Activated T-helper 1 cell treated with anti-CD3 and anti-CD28 coated beads, Interleukin-12 subunit alpha, Interleukin-12 subunit beta, Interleukin-2, Interleukin-4 antibody, amounts not matched to agents 30 ng/mL and 10 ng/mL and 1 ng/mL, durations not matched to agents 14 hours and 24 hours and 36 hours (primary cell): ENCODE measurements around the gene STK11IP. TPM values are rescaled to one million over a fixed set of nuclear protein-coding genes. Genes with fewer than 3 reads are reported as not detected.
"Not testable (repeated sequence)": the region's sequence is repeated elsewhere in the genome, so short reads cannot be mapped to it uniquely, and the experiment has no call there.

Experiments
- DNase-seq: peaks from one replicate; pipeline ENCODE4 v3.0.0; 2021; ENCODE audit warnings: low spot score
- H3K27ac Mint-ChIP-seq: one replicate; pipeline ENCODE4 v1.8.0; 2021; ENCODE audit warnings: mild to moderate bottlenecking, mixed read lengths
- H3K27me3 Mint-ChIP-seq: one replicate; pipeline ENCODE4 v1.8.0; 2022; ENCODE audit warnings: mild to moderate bottlenecking, moderate library complexity, mixed read lengths; ENCODE audit not compliant: insufficient read depth
- H3K36me3 Mint-ChIP-seq: one replicate; pipeline ENCODE4 v1.8.0; 2021; ENCODE audit warnings: low read depth, mixed read lengths
- H3K4me1 Mint-ChIP-seq: one replicate; pipeline ENCODE4 v1.8.0; 2021; ENCODE audit warnings: low read depth, mixed read lengths
- H3K4me3 Mint-ChIP-seq: one replicate; pipeline ENCODE4 v1.8.0; 2021; ENCODE audit warnings: mild to moderate bottlenecking, moderate library complexity, mixed read lengths
- H3K9me3 Mint-ChIP-seq: one replicate; pipeline ENCODE4 v1.8.0; 2021; ENCODE audit warnings: mixed read lengths
- intact Hi-C: fragments of 100-400 bp; cut with micrococcal nuclease; formaldehyde crosslinking; loops from one replicate; pipeline ENCODE4 v1.15.1; 2024
- total RNA-seq: library from RNA; stranded (reverse); gene quantifications from 2 replicates; pipeline ENCODE4 v1.2.3, GENCODE V29; 2022

STK11IP gene
- total RNA-seq, 1 donor from 2014 or later = 38.0 TPM

GRCh38 chr2:219651656-219652055 lies 54.0 kb downstream of the STK11IP start:
- peaks cover 36% of the 10 kb centered on the region for H3K27me3 Mint-ChIP-seq
- H3K36me3 Mint-ChIP-seq, DNase-seq, H3K9me3 Mint-ChIP-seq, H3K4me3 Mint-ChIP-seq, H3K27ac Mint-ChIP-seq, intact Hi-C loops, H3K4me1 Mint-ChIP-seq: not testable (repeated sequence)

GRCh38 chr2:219656526-219656925 lies 58.9 kb downstream of the STK11IP start:
- Mint-ChIP-seq H3K36me3 (no peaks in the 10 kb centered on the region), H3K27ac (no peak overlapping the region), H3K9me3 (no peaks in the 10 kb centered on the region), H3K4me1 (no peaks in the 10 kb centered on the region), H3K4me3 (no peak overlapping the region), H3K27me3 (peaks cover 29% of the 10 kb centered on the region)
- intact Hi-C loops = no loop called here
- DNase-seq = no peak

DNA sequence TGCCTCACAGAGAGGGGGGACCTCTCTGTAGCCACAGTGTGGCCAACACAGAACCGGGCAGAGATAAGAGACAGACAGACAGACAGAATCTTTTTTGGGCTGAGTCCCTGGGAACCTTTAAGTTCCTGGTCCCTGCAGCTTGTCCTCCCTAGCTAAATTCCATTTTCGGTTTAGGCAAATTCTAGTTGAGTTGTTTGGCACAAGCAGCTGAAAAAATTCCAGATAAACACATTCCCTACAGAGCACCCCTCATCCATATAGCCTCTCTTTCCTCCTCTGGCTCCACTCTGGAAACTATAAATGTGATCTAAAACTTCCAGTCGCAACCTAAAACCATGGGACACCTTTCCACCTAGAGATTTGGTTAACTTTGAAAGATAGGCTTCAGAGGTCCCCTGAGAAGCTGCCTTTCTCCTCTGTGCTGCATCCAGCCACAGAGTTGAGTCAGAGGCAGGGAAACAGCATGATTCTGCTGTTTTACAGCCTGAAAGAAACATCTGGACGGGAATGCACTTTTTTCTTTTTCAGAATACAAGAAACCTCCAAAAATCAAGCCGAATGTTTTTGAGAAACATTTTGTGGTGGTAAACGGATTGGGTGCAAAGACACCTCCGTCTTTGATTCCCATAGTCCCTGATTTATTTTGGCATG lies 60.7 kb downstream of the STK11IP start:
- intact Hi-C loops = no loop called here
- H3K4me3 Mint-ChIP-seq = no peak overlapping the region
- DNase-seq = no peak
- H3K36me3 Mint-ChIP-seq = no peaks in the 10 kb centered on the region
- H3K4me1 Mint-ChIP-seq = no peaks in the 10 kb centered on the region
- no peaks in the 10 kb centered on the region for H3K9me3 Mint-ChIP-seq
- no peak overlapping the region for H3K27ac Mint-ChIP-seq
- H3K27me3 Mint-ChIP-seq = peaks cover 22% of the 10 kb centered on the region

DNA sequence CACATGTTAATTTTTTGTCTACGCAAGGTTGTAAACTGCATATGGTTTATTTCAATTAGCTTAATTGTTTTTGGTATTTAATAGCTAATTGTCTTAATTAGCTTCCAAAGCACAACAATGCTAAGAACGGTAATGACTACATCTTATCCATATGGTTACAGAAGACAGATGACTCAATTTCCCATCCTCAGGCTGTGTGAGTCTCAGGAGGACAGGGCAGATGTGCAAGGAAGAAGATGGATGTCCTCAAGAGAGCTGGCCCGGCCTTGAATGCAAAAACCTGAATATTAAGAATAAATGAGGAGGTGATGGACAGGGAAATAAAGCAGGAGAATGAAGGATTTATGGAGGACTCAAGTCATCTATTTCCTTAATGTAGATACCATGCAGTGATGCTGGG lies 61.2 kb downstream of the STK11IP start:
- no peak overlapping the region for H3K27ac Mint-ChIP-seq
- no peak for DNase-seq
- no peaks in the 10 kb centered on the region for H3K9me3 Mint-ChIP-seq
- H3K36me3 Mint-ChIP-seq = no peaks in the 10 kb centered on the region
- intact Hi-C loops = no loop called here
- peaks cover 17% of the 10 kb centered on the region for H3K27me3 Mint-ChIP-seq
- H3K4me1 Mint-ChIP-seq = no peaks in the 10 kb centered on the region
- no peak overlapping the region for H3K4me3 Mint-ChIP-seq

DNA sequence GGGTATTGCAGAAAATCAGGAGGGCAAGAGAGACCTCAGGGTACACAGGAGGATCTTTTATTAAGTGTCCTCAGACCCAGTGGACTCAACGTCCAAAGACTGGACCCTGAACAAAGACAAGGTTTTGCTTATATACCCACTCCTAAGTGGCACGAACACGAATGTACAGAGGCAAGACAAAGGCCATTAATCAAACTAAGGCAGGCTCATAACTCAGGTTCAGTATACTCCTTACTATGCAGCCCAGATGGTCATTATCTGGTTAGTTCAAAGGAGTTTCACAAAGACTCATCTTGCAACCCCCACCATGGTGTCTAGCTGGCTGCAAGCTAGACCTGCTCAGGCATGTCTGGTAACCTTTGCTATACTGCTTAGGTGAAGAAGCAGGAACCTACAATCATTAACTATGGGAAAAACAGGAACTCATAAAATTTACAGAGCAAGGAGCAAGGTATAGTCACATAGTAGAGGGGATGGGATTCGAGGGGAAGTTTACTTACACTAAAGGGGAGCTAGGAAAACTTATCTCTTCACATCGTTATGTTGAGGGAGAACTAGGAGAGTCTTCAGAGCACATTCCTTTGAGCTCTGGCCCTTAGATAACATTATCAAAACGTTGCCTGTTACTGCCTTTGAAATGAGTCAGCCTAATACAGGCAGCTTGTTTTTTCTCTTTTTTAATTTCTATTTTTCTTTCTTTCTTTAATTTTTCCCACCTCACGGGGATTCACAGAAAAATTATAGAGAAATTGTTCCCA lies 63.7 kb downstream of the STK11IP start:
- intact Hi-C loops = no loop called here
- no peak for DNase-seq
- no peak overlapping the region for H3K4me3 Mint-ChIP-seq
- peaks cover 15% of the 10 kb centered on the region for H3K27me3 Mint-ChIP-seq
- H3K4me1 Mint-ChIP-seq = no peaks in the 10 kb centered on the region
- H3K36me3 Mint-ChIP-seq = no peaks in the 10 kb centered on the region
- H3K9me3 Mint-ChIP-seq = no peaks in the 10 kb centered on the region
- no peak overlapping the region for H3K27ac Mint-ChIP-seq

DNA sequence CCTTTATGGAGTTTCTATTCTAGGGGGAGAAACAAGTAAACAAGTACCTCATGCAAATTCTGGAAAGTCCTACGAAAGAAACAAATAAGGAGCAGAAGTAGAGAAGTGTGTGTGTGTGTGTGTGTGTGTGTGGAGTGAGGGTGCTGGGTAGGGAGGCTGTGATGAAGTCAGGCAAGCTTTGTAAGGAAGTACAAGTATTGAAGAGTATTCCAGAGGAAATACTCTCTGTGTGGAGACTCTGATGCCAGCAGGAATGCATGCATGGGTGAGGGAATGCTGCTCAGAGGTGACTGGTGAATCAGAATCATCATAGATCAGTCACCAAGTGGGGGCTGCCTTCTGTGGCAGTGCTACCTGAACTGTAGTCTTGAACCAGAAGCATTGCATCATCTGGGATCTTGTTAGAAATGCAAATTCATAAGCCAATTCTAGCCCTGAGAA lies 64.3 kb downstream of the STK11IP start:
- H3K27me3 Mint-ChIP-seq = peaks cover 19% of the 10 kb centered on the region
- H3K9me3 Mint-ChIP-seq = no peaks in the 10 kb centered on the region
- H3K27ac Mint-ChIP-seq = no peak overlapping the region
- H3K4me3 Mint-ChIP-seq = no peak overlapping the region
- H3K36me3 Mint-ChIP-seq = no peaks in the 10 kb centered on the region
- intact Hi-C loops = no loop called here
- no peak for DNase-seq
- H3K4me1 Mint-ChIP-seq = no peaks in the 10 kb centered on the region

GRCh38 chr2:219662566-219662965 lies 64.9 kb downstream of the STK11IP start:
- intact Hi-C loops = no loop called here
- no peak overlapping the region for H3K4me3 Mint-ChIP-seq
- no peaks in the 10 kb centered on the region for H3K9me3 Mint-ChIP-seq
- H3K27ac Mint-ChIP-seq = peak overlapping the region; percentile 8
- H3K4me1 Mint-ChIP-seq = no peaks in the 10 kb centered on the region
- peaks cover 14% of the 10 kb centered on the region for H3K27me3 Mint-ChIP-seq
- no peak for DNase-seq
- H3K36me3 Mint-ChIP-seq = no peaks in the 10 kb centered on the region

DNA sequence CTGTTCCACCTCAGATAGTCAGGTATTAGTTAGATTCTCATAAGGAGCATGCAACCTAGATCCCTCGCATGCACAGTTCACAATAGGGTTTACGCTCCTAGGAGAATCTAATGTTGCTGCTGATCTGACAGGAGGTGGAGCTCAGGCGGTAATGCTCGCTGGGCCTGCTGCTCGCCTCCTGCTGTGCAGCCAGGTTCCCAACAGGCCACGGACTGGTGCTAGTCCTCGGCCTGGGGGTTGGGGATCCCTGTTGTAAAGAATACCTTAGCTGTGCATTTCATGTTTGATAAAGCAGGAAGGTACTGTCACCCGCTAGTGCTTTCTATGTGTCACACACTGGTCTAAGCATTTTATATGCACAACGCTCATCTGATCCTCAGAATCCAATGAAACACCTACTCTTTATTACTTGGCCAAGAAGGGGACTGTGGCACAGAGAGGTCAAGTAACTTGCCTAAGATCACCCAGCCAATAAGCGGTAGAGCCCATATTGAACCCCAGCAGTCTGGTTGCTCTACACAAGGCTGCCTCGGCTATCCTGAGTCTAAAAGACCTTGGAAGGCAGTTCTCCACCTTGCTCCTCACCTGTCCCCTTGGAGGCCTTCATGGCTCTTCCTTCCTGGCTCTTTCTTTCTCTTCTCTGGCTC lies 65.6 kb downstream of the STK11IP start:
- peaks cover 14% of the 10 kb centered on the region for H3K27me3 Mint-ChIP-seq
- no peak overlapping the region for H3K4me3 Mint-ChIP-seq
- no peaks in the 10 kb centered on the region for H3K36me3 Mint-ChIP-seq
- intact Hi-C loops = no loop called here
- H3K4me1 Mint-ChIP-seq = no peaks in the 10 kb centered on the region
- no peak for DNase-seq
- H3K27ac Mint-ChIP-seq = no peak overlapping the region
- H3K9me3 Mint-ChIP-seq = no peaks in the 10 kb centered on the region

DNA sequence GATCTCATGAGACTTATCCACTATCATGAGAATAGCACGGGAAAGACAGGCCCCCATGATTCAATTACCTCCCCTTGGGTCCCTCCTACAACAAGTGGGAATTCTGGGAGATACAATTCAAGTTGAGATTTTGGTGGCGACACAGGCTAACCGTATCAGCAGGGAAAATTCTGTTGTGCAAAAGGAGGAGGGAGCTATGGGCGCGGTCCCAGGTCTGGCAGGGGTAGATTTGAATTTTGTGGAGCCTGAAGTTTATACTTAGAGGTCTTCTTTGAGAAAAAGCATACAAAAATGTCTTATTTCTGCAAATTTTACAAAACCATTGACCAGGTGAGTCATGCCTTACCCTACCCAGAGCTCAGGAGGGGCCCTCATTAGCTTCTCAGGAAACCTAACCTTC lies 66.4 kb downstream of the STK11IP start:
- Mint-ChIP-seq H3K36me3 (no peaks in the 10 kb centered on the region), H3K4me3 (no peak overlapping the region), H3K9me3 (no peaks in the 10 kb centered on the region), H3K4me1 (no peaks in the 10 kb centered on the region), H3K27me3 (peaks cover 14% of the 10 kb centered on the region), H3K27ac (no peak overlapping the region)
- intact Hi-C loops = no loop called here
- DNase-seq = no peak

GRCh38 chr2:219664944-219665343 lies 67.3 kb downstream of the STK11IP start:
- peaks cover 17% of the 10 kb centered on the region for H3K27me3 Mint-ChIP-seq
- H3K4me3 Mint-ChIP-seq = no peak overlapping the region
- no peak overlapping the region for H3K27ac Mint-ChIP-seq
- DNase-seq = no peak
- no peaks in the 10 kb centered on the region for H3K36me3 Mint-ChIP-seq
- no peaks in the 10 kb centered on the region for H3K9me3 Mint-ChIP-seq
- intact Hi-C loops = no loop called here
- no peaks in the 10 kb centered on the region for H3K4me1 Mint-ChIP-seq

DNA sequence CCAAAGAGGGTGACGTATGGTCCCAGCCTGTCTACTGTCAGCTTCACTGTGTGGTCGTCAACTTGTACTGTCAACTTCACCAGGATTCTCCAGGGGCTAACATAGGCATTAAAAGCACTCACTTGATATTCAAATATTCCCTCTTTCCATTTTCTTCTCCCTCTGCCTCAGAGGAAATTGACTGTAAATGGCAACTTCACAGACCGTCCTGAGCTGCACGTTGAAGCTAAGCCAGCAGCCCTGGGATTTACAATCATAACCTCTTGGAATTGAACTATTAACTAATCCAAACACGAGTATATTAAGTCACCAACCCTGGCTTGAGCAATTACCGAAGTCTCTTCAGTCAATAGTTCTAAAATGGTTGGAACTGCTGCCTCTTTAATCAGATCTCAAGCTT lies 68.3 kb downstream of the STK11IP start:
- H3K27ac Mint-ChIP-seq = no peak overlapping the region
- peaks cover 17% of the 10 kb centered on the region for H3K27me3 Mint-ChIP-seq
- no peak for DNase-seq
- H3K4me3 Mint-ChIP-seq = no peak overlapping the region
- intact Hi-C loops = no loop called here
- no peaks in the 10 kb centered on the region for H3K4me1 Mint-ChIP-seq
- no peaks in the 10 kb centered on the region for H3K9me3 Mint-ChIP-seq
- no peaks in the 10 kb centered on the region for H3K36me3 Mint-ChIP-seq
